GM12878 (cell line): ENCODE data around the gene ERC2.

Source experiments
- HDAC6 ChIP-seq: fragments of 200-600 bp; sonication (generic); IDR thresholded peaks from one replicate; pipeline ENCODE4 v1.8.0; 2017; ENCODE audit warnings: antibody characterized with exemption; ENCODE audit not compliant: unreplicated experiment
- ZZZ3 ChIP-seq: IDR thresholded peaks from 2 replicates; pipeline ENCODE4 v1.6.1; 2011; ENCODE audit warnings: low read depth; ENCODE audit not compliant: control insufficient read depth, insufficient read length
- TF ChIP-seq, protein P1 (sequence below): IDR thresholded peaks from 2 replicates; pipeline ENCODE4 v1.6.1; 2012; ENCODE audit warnings: low read depth, low read length, improper control_type of control experiment
- TF ChIP-seq, protein P2 (sequence below): fragments of 450-650 bp; IDR thresholded peaks from 2 replicates; pipeline ENCODE4 v1.6.1; 2017; ENCODE audit warnings: antibody characterized with exemption, mild to moderate bottlenecking, moderate library complexity

DNA sequence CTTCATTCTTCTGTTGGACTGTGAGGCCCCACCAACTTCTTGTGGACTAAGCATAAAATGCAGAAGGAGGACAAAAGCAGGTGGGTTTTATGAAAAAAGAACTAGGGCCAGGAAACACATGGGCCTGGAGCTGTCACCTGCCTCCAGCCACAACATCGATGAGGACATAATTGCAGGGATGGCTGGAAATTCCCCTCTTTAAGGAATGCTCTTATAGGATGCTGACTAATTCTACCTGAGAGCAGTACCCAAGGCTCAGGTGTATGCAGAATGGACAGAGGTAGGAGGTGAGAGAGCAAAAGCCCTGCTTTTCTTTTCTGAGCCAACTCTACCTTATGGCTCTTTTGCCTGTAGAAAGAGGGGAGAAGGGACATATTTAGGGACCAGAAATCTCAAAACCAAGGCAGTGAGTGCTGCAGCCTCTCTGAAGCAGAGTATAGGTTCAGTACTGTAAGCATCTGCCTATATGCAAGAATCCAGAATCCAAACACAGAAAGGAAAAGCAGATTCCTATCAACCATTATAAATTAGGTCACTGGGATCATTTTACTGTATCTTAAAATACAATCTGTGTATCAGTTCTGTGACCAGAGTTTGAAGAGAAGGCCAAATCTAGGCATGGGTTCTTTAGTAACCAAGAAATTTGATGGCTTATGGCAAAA, 775.8 kb downstream of the ERC2 start:
- TF ChIP-seq, protein P1, sequence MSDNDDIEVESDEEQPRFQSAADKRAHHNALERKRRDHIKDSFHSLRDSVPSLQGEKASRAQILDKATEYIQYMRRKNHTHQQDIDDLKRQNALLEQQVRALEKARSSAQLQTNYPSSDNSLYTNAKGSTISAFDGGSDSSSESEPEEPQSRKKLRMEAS = no peak
- TF ChIP-seq, protein P2, sequence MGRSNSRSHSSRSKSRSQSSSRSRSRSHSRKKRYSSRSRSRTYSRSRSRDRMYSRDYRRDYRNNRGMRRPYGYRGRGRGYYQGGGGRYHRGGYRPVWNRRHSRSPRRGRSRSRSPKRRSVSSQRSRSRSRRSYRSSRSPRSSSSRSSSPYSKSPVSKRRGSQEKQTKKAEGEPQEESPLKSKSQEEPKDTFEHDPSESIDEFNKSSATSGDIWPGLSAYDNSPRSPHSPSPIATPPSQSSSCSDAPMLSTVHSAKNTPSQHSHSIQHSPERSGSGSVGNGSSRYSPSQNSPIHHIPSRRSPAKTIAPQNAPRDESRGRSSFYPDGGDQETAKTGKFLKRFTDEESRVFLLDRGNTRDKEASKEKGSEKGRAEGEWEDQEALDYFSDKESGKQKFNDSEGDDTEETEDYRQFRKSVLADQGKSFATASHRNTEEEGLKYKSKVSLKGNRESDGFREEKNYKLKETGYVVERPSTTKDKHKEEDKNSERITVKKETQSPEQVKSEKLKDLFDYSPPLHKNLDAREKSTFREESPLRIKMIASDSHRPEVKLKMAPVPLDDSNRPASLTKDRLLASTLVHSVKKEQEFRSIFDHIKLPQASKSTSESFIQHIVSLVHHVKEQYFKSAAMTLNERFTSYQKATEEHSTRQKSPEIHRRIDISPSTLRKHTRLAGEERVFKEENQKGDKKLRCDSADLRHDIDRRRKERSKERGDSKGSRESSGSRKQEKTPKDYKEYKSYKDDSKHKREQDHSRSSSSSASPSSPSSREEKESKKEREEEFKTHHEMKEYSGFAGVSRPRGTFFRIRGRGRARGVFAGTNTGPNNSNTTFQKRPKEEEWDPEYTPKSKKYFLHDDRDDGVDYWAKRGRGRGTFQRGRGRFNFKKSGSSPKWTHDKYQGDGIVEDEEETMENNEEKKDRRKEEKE = no peak
- no peak for TF ChIP-seq ZZZ3
- no peak for TF ChIP-seq HDAC6
